RWPE2 (cell line): ENCODE results near the gene ZAP70.
A peak's percentile ranks its signal among the peaks of the same experiment; 100 is the strongest.

Experiments used
- ATAC-seq: fragments of 200-7000 bp; cut with Tn5 transposase; 3 replicates; pipeline ENCODE4 v1.9.1; 2021; ENCODE audit warnings: low read depth
- DNase-seq: peaks from one replicate; pipeline ENCODE4 v3.0.0-alpha.2; 2020; ENCODE audit warnings: low spot score
- H3K27ac ChIP-seq: fragments of 450-650 bp; 2 replicates; pipeline ENCODE4 v1.5.1; 2017; ENCODE audit warnings: mild to moderate bottlenecking; ENCODE audit not compliant: poor library complexity, severe bottlenecking
- H3K27me3 ChIP-seq: fragments of 250-450 bp; sonication (Bioruptor Pico); 2 replicates; pipeline ENCODE4 v1.5.1; 2021; ENCODE audit warnings: mild to moderate bottlenecking, moderate library complexity; ENCODE audit not compliant: insufficient read depth, poor library complexity, severe bottlenecking
- H3K36me3 ChIP-seq: fragments of 250-450 bp; sonication (Bioruptor Pico); 2 replicates; pipeline ENCODE4 v1.5.1; 2020; ENCODE audit warnings: low read depth, mild to moderate bottlenecking, moderate library complexity
- H3K4me1 ChIP-seq: fragments of 250-450 bp; sonication (Bioruptor Pico); 2 replicates; pipeline ENCODE4 v1.5.1; 2021; ENCODE audit warnings: mild to moderate bottlenecking, moderate library complexity; ENCODE audit not compliant: insufficient read depth, poor library complexity, severe bottlenecking
- H3K4me3 ChIP-seq: fragments of 250-450 bp; sonication (Bioruptor Pico); 2 replicates; pipeline ENCODE4 v1.5.1; 2021; ENCODE audit warnings: mild to moderate bottlenecking, moderate library complexity; ENCODE audit not compliant: severe bottlenecking
- H3K9me3 ChIP-seq: fragments of 250-450 bp; sonication (Bioruptor Pico); 2 replicates; pipeline ENCODE4 v1.5.1; 2021; ENCODE audit warnings: mild to moderate bottlenecking, moderate library complexity; ENCODE audit not compliant: severe bottlenecking
- CTCF ChIP-seq: fragments of 450-650 bp; IDR thresholded peaks from one replicate; pipeline ENCODE4 v1.5.1; 2017; ENCODE audit warnings: mild to moderate bottlenecking, moderate library complexity; ENCODE audit not compliant: poor library complexity, severe bottlenecking

Gene ZAP70

GRCh38 chr2:97716695-97717612 lies 3.6 kb downstream of the ZAP70 start:
- Histone ChIP-seq H3K4me1 (no peaks in the 10 kb centered on the region), H3K27ac (no peak overlapping the region), H3K27me3 (no peaks in the 10 kb centered on the region), H3K9me3 (no peaks in the 10 kb centered on the region), H3K36me3 (no peaks in the 10 kb centered on the region), H3K4me3 (no peak overlapping the region)
- DNase-seq (no peak), ATAC-seq (no peak)
- TF ChIP-seq CTCF, result no peak

GRCh38 chr2:97717613-97717995 lies 4.2 kb downstream of the ZAP70 start:
- Histone ChIP-seq H3K4me3 (no peak overlapping the region), H3K27me3 (no peaks in the 10 kb centered on the region), H3K27ac (no peak overlapping the region), H3K4me1 (no peaks in the 10 kb centered on the region), H3K9me3 (no peaks in the 10 kb centered on the region), H3K36me3 (no peaks in the 10 kb centered on the region)
- TF ChIP-seq CTCF, result no peak
- ATAC-seq (no peak), DNase-seq (no peak)

GRCh38 chr2:97718051-97718882 lies 4.9 kb downstream of the ZAP70 start:
- ATAC-seq (0 out of 3 replicates have a peak, but pooled peaks have one; percentile 7), DNase-seq (no peak)
- H3K27me3 ChIP-seq, result no peaks in the 10 kb centered on the region
- H3K36me3 ChIP-seq, result no peaks in the 10 kb centered on the region
- H3K9me3 ChIP-seq, result no peaks in the 10 kb centered on the region
- no peak for TF ChIP-seq CTCF
- H3K27ac ChIP-seq, result no peak overlapping the region
- H3K4me3 ChIP-seq, result no peak overlapping the region
- H3K4me1 ChIP-seq, result no peaks in the 10 kb centered on the region

- DNase-seq, result no peak
- TF ChIP-seq CTCF, result no peak
- no peak overlapping the region for H3K4me3 ChIP-seq
- ATAC-seq, result no peak
- H3K36me3 ChIP-seq, result no peaks in the 10 kb centered on the region
- H3K27me3 ChIP-seq, result peaks cover 6% of the 10 kb centered on the region
- H3K9me3 ChIP-seq, result no peaks in the 10 kb centered on the region
- H3K4me1 ChIP-seq, result no peaks in the 10 kb centered on the region
- H3K27ac ChIP-seq, result no peak overlapping the region
Observed at GRCh38 chr2:97718942-97719341, 5.6 kb downstream of the ZAP70 start.
